ENCODE results near the gene DOCK3. TPM values are rescaled to one million over a fixed set of nuclear protein-coding genes. Genes with fewer than 3 reads are reported as not detected.
"Not testable (repeated sequence)": the region's sequence is repeated elsewhere in the genome, so short reads cannot be mapped to it uniquely, and the experiment has no call there.

Gene DOCK3
- total RNA-seq, 1 donor from 2014 or later: 0.29 TPM

GRCh38 chr3:50676031-50676705 lies 1.4 kb downstream of the DOCK3 start:
- no peak for DNase-seq (ENCODE audit: extremely low read depth, low read depth, low spot score)

DNA sequence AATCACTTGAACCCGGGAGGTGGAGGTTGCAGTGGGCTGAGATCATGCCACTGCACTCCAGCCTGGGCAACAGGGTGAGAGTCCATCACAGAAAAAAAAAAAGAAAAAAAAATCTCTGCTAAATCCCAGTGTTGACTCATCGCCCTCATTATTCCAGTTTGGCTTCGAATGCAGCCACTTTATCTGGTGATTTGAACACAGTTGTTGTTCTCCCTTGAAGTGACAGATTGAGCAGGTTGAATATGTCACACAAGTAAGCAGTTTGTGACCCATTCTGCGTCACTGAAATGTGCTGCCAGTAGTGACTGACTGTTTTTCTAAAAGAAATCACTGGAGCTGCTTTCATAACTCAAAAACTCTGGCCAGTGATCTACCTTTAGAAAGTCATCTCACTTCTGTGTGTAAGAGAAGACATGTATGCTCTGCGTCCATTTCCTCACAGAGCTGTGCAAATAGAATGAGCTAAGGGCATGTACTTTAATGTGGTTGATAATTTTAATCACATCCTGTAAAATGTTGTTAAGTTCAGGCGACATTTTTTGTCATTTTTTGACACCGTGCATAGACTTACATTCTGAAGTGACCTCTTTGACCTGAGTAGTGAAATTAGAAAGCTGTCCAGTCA lies 12.5 kb downstream of the DOCK3 start:
- DNase-seq (ENCODE audit: extremely low read depth, low read depth, low spot score): no peak

DNA sequence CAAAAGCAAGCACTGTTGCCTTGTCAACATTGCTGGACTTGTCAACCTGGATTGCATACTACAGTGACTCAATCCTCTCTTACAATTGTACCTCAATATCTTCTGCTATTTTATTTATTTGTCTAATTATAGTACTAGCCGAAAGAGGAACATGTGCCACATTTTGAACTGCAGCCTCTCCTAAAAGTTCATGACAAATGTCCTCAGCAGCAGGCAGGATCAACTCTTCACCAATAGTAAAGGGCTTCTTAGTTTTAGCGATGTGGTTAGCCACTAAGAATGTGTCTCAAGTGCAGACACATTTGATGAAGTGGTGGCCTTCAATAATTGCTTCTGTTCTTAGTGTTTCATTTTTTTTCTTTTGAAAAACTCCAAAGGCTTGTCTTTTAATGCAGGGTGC lies 13.2 kb downstream of the DOCK3 start:
- DNase-seq (ENCODE audit: extremely low read depth, low read depth, low spot score): no peak

- not testable (repeated sequence) for DNase-seq (ENCODE audit: extremely low read depth, low read depth, low spot score)
Observed at GRCh38 chr3:50688602-50689001, 13.9 kb downstream of the DOCK3 start.

- DNase-seq (ENCODE audit: extremely low read depth, low read depth, low spot score): no peak
Observed at GRCh38 chr3:50689558-50689957, 14.8 kb downstream of the DOCK3 start.

GRCh38 chr3:50695031-50695430 lies 20.3 kb downstream of the DOCK3 start:
- no peak for DNase-seq (ENCODE audit: extremely low read depth, low read depth, low spot score)

GRCh38 chr3:50696276-50696675 lies 21.5 kb downstream of the DOCK3 start:
- no peak for DNase-seq (ENCODE audit: extremely low read depth, low read depth, low spot score)

- no peak for DNase-seq (ENCODE audit: extremely low read depth, low read depth, low spot score)
Observed at GRCh38 chr3:50698269-50698668, 23.5 kb downstream of the DOCK3 start.

- no peak for DNase-seq (ENCODE audit: extremely low read depth, low read depth, low spot score)
Observed at GRCh38 chr3:50708620-50709019, 33.9 kb downstream of the DOCK3 start.

DNA sequence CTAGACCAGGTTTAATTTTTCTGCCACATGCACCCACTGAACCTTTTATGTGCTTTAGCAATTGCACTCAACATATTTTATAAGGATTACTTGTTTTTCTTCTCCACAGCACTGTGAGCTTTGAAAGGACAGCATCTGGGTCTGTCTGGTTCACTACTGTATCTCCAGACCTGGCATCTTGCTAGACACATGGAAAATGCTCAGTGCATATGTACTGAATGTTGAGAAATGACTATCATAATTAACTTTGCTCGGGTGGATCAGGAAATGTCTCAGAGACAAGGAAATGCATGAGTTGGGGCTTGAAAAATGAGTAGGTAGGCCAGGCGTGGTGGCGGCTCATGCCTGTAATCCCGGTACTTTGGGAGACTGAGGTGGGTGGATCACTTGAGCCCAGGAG lies 40.2 kb downstream of the DOCK3 start:
- DNase-seq (ENCODE audit: extremely low read depth, low read depth, low spot score): no peak

DNA sequence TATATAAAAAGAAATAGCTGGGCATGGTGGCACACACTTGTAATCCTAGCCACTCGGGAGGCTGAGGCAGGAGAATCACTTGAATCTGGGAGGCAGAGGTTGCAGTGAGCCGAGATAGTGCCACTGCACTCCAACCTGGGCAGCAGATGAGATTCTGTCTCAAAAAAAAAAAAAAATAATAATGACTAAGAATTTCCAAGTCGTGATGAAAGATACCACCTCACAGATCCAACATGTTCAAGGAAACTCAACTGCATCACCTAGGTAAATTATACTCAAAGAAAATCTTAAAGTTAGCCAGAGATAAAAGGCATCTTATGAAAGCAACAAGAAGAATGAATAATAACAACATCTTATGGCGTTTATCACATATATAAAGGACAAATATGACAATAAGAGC lies 50.1 kb downstream of the DOCK3 start:
- DNase-seq (ENCODE audit: extremely low read depth, low read depth, low spot score): no peak

GRCh38 chr3:50734985-50735384 lies 60.3 kb downstream of the DOCK3 start:
- no peak for DNase-seq (ENCODE audit: extremely low read depth, low read depth, low spot score)

DNA sequence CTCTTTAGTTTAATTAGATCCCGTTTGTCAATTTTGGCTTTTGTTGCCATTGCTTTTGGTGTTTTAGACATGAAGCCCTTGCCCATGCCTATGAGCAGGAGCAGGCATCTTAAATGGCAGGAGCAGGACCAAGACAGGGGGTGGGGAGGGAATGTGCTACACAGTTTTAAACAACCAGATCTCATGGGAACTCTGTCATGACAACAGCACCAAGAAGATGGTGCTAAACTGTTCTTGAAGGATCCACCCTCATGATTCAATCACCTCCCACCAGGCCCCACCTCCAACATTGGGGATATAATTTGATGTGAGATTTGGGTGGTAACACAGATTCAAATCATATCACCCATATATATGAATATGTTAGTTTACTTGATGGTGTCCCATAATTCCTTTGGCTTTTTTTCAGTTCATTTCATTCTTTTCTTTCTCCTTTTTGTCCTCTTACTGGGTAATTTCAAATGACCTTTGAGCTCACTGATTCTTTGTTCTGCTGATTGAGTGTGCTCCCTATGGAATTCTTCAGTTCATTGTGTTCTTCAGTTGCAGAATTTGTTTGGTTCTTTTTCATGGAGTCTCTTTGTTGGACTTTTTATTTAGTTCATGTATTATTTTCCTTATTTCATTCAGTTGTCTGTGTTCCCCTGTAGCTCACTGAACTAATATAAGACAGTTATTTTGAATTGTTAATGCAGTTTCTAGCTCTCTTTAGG lies 62.6 kb downstream of the DOCK3 start:
- DNase-seq (ENCODE audit: extremely low read depth, low read depth, low spot score): no peak

DNA sequence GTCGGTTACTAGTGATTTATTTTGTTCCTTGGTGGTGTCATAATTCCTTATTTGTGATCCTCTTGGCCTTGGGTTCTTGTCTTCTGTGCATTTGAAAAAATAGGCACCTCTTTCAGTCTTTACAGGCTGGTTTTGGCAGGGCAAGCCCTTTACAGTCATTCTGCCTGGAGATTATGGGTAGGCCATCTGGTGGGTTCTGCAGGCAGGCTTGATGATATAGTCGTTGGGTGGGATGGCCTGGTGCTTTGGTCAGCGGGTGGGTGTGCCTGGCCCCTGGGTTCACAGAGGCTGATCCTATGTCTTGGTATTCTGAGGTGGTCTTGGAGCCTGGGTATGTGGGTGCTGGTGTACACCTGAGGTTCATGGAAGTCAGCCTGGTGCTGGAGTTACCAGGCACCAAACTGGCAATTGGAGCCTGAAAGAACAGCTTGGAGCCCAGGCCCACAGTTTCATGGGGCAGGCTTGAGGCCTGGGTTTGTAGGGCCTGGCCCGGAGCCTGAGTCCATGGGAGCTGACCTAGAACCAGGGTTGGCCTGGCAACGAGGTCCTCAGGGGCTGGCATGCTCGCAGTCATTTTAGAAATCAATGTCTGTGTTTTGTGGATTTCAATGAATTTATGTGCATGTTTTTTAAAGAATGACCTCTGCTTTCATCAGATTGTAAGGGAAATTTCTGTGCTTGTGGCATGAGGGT lies 63.3 kb downstream of the DOCK3 start:
- DNase-seq (ENCODE audit: extremely low read depth, low read depth, low spot score): no peak

- no peak for DNase-seq (ENCODE audit: extremely low read depth, low read depth, low spot score)
Observed at GRCh38 chr3:50743643-50744042, 68.9 kb downstream of the DOCK3 start.

DNA sequence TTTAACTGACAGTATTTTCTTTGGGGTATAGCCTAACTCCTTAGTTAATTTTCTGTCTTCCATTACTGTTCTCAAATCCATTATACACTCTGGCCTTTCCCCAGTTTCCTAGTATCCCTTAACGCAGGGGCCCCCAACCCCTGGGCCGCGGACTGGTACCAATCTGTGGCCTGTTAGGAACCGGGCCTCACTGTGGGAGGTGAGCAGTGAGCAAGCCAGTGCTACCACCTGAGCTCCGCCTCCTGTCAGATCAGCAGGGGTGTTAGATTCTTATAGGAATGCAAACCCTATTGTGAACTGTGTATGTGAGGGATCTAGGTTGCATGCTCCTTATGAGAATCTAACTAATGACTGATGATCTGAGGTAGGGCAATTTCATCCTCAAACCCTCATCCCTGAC lies 75.1 kb downstream of the DOCK3 start:
- no peak for DNase-seq (ENCODE audit: extremely low read depth, low read depth, low spot score)

DNA sequence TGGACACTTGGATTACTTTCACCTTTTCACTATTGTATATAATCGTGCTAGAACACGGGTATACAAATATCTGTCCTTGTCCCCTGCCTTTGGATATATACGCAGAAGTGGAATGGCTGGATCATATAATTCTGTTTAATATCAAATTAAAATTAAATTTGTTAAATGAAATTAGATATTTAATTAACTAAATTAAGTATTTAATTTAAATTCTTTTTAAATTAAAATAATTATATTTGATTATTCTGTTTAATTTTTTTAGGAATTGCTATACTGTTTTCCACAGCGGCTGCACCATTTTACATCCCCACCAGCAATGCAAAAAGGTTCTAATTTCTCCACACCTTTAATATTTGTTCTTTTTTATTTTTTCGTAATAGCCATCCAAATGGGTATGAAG lies 84.3 kb downstream of the DOCK3 start:
- no peak for DNase-seq (ENCODE audit: extremely low read depth, low read depth, low spot score)

GRCh38 chr3:50777680-50778079 lies 103.0 kb downstream of the DOCK3 start:
- DNase-seq (ENCODE audit: extremely low read depth, low read depth, low spot score): no peak

GRCh38 chr3:50781766-50782165 lies 107.0 kb downstream of the DOCK3 start:
- DNase-seq (ENCODE audit: extremely low read depth, low read depth, low spot score): not testable (repeated sequence)

DNA sequence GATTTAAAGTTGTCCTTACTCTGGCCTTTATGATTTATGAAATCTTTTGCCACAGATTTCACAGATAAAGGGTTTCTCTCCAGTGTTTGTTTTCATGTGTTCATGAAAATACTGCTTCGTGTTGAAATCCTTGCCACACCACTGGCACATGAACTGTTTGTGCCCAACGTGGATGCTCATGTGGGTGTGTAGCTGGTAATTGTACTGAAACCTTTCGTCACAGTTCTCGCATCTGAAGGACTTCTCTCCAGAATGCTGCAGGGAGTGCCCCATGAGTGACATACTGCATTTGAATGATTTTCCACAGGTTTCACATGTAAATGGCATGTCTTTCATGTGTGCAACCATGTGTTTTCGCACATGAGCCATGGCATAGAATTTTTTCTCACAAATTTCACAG lies 111.9 kb downstream of the DOCK3 start:
- no peak for DNase-seq (ENCODE audit: extremely low read depth, low read depth, low spot score)

- not testable (repeated sequence) for DNase-seq (ENCODE audit: extremely low read depth, low read depth, low spot score)
Observed at GRCh38 chr3:50790894-50791293, 116.2 kb downstream of the DOCK3 start.

Measured in glomerular endothelial cell (primary cell).